CD4-positive, alpha-beta T cell (primary cell): Measurements from ENCODE around the gene CWC27. TPM values are rescaled to one million over a fixed set of nuclear protein-coding genes. Genes with fewer than 3 reads are reported as not detected.

ENCODE experiments used
- ATAC-seq: fragments of 200-7000 bp; cut with Tn5 transposase; one replicate; pipeline ENCODE4 v1.10.0; 2022; ENCODE audit warnings: mild to moderate bottlenecking; ENCODE audit not compliant: poor library complexity
- CTCF ChIA-PET: fragments of 350-600 bp; sonication (Branson Sonifier 250); formaldehyde crosslinking; loops from one replicate; lab custom pipeline; 2021; ENCODE audit warnings: antibody characterized with exemption, inconsistent platforms; lab: Charles Lee
- POLR2A ChIA-PET: fragments of 350-600 bp; sonication (Branson Sonifier 250); formaldehyde crosslinking; loops from one replicate; lab custom pipeline; 2021; ENCODE audit warnings: antibody characterized with exemption, inconsistent platforms; lab: Charles Lee
- DNase-seq, 14 experiments: peaks; one replicate each; pipeline ENCODE4 v3.0.0-alpha.2; 2013 to 2020; ENCODE audit warnings: mixed read lengths in 2 of 14
- H3K27ac ChIP-seq, 2 donors: one replicate each; pipeline versions ENCODE4 v1.5.1 to v1.7.0; 2013; ENCODE audit warnings: low read length in 2 of 2, low read depth in 1 of 2, mild to moderate bottlenecking in 1 of 2
- H3K27me3 ChIP-seq, 2 experiments: 1 replicate in 1 of 2; 2 replicates in 1 of 2; pipeline versions ENCODE4 v1.6.1 to v1.7.0; 2013; ENCODE audit warnings: low read length in 2 of 2, control low read depth in 1 of 2, mild to moderate bottlenecking in 1 of 2, moderate library complexity in 1 of 2; ENCODE audit not compliant: insufficient read depth in 2 of 2, control insufficient read depth in 1 of 2
- H3K36me3 ChIP-seq: one replicate; pipeline ENCODE4 v1.6.1; 2013; ENCODE audit warnings: low read length, control low read depth; ENCODE audit not compliant: insufficient read depth
- H3K4me1 ChIP-seq: one replicate; pipeline ENCODE4 v1.6.1; 2013; ENCODE audit warnings: low read length, control low read depth; ENCODE audit not compliant: insufficient read depth
- H3K4me3 ChIP-seq: one replicate; pipeline ENCODE4 v1.5.1; 2013; ENCODE audit warnings: mild to moderate bottlenecking, low read length, moderate library complexity
- H3K9me3 ChIP-seq, 2 experiments: 1 replicate in 1 of 2; 2 replicates in 1 of 2; pipeline versions ENCODE4 v1.6.1 to v1.7.0; 2013; ENCODE audit warnings: low read length in 2 of 2, mild to moderate bottlenecking in 2 of 2, control low read depth in 1 of 2, moderate library complexity in 1 of 2; ENCODE audit not compliant: control insufficient read depth in 1 of 2, insufficient read depth in 1 of 2
- H3K27ac Mint-ChIP-seq: one replicate; pipeline ENCODE4 v1.8.0; 2020; ENCODE audit warnings: mixed read lengths
- H3K27me3 Mint-ChIP-seq: one replicate; pipeline ENCODE4 v1.8.0; 2021; ENCODE audit warnings: mixed read lengths
- H3K36me3 Mint-ChIP-seq: one replicate; pipeline ENCODE4 v1.8.0; 2021; ENCODE audit warnings: low read depth, mixed read lengths
- H3K4me1 Mint-ChIP-seq: one replicate; pipeline ENCODE4 v1.8.0; 2021; ENCODE audit warnings: low read depth, mixed read lengths
- H3K4me3 Mint-ChIP-seq: one replicate; pipeline ENCODE4 v1.8.0; 2020; ENCODE audit warnings: mild to moderate bottlenecking, mixed read lengths
- H3K9me3 Mint-ChIP-seq: one replicate; pipeline ENCODE4 v1.8.0; 2020; ENCODE audit warnings: mixed read lengths
- CTCF ChIP-seq: fragments of 200-600 bp; IDR thresholded peaks from one replicate; pipeline ENCODE4 v1.8.0; 2022; ENCODE audit warnings: antibody characterized with exemption, mild to moderate bottlenecking
- intact Hi-C, 2 experiments: fragments of 100-400 bp; cut with DNase I in 1 of 2; cut with micrococcal nuclease in 1 of 2; formaldehyde crosslinking; loops; one replicate each; pipeline versions ENCODE4 v1.15.1 to v1.9.0; 2023 to 2025; cut with DNase I, micrococcal nuclease
- total RNA-seq, 174 experiments: library from RNA in 2 of 174; stranded (reverse) in 2 of 174; gene quantifications; one replicate each; pipeline ENCODE4 v1.2.3 and lab custom pipeline; 2021 to 2026

CWC27 gene
- total RNA-seq, 2 experiments from 2014 or later = 14.2 to 14.5 TPM

GRCh38 chr5:65061974-65062353 is 293.2 kb downstream of the CWC27 start:
- Histone ChIP-seq H3K4me3 (no peak overlapping the region), H3K36me3 (no peaks in the 10 kb centered on the region), H3K4me1 (no peaks in the 10 kb centered on the region), H3K27ac (no peak overlapping the region), H3K27me3 (peaks cover 0 to 7% of the 10 kb centered on the region in 2 experiments), H3K9me3 (no peaks in the 10 kb centered on the region)
- ChIA-PET CTCF (no interaction called here), POLR2A (no interaction called here)
- intact Hi-C loops = no loop called here
- Mint-ChIP-seq H3K27me3 (peaks cover 23% of the 10 kb centered on the region), H3K4me1 (no peaks in the 10 kb centered on the region), H3K4me3 (no peak overlapping the region), H3K36me3 (no peaks in the 10 kb centered on the region), H3K27ac (no peak overlapping the region), H3K9me3 (no peaks in the 10 kb centered on the region)
- DNase-seq (no peak), ATAC-seq (no peak)
- TF ChIP-seq CTCF = no peak

GRCh38 chr5:65062469-65063083 is 293.8 kb downstream of the CWC27 start:
- intact Hi-C loops = no loop called here
- Histone ChIP-seq H3K4me3 (no peak overlapping the region), H3K27me3 (peaks cover 0 to 7% of the 10 kb centered on the region in 2 experiments), H3K9me3 (no peaks in the 10 kb centered on the region), H3K4me1 (no peaks in the 10 kb centered on the region), H3K27ac (no peak overlapping the region), H3K36me3 (no peaks in the 10 kb centered on the region)
- Mint-ChIP-seq H3K4me3 (no peak overlapping the region), H3K36me3 (no peaks in the 10 kb centered on the region), H3K4me1 (no peaks in the 10 kb centered on the region), H3K27ac (no peak overlapping the region), H3K27me3 (peaks cover 23% of the 10 kb centered on the region), H3K9me3 (no peaks in the 10 kb centered on the region)
- ATAC-seq = no peak
- CTCF ChIA-PET = no interaction called here
- POLR2A ChIA-PET = interaction anchor here (0.6 kb wide), 1 partner anchor 115 kb away, joined by 3 read pairs; no protein-coding TSS in a partner anchor
- no peak for TF ChIP-seq CTCF
- DNase-seq = no peak

GRCh38 chr5:65065001-65065511 is 296.3 kb downstream of the CWC27 start:
- intact Hi-C loops = no loop called here
- Histone ChIP-seq H3K36me3 (no peaks in the 10 kb centered on the region), H3K9me3 (no peaks in the 10 kb centered on the region), H3K4me1 (no peaks in the 10 kb centered on the region), H3K4me3 (no peak overlapping the region), H3K27ac (no peak overlapping the region), H3K27me3 (peaks cover 0 to 7% of the 10 kb centered on the region in 2 experiments)
- ChIA-PET CTCF (interaction anchor here (1.0 kb wide), 1 partner anchor 117 kb away, joined by 3 read pairs; no protein-coding TSS in a partner anchor), POLR2A (no interaction called here)
- ATAC-seq (no peak), DNase-seq (no peak)
- Mint-ChIP-seq H3K4me1 (no peaks in the 10 kb centered on the region), H3K36me3 (no peaks in the 10 kb centered on the region), H3K4me3 (no peak overlapping the region), H3K27ac (no peak overlapping the region), H3K9me3 (no peaks in the 10 kb centered on the region), H3K27me3 (peaks cover 23% of the 10 kb centered on the region)
- no peak for TF ChIP-seq CTCF
